GM18499 (cell line): ENCODE measurements around the gene TOM1L2.
"Not testable (repeated sequence)": the region's sequence is repeated elsewhere in the genome, so short reads cannot be mapped to it uniquely, and the experiment has no call there.

Experiments
- ATAC-seq: cut with Tn5 transposase; IDR thresholded peaks from one replicate; pipeline ENCODE4 v1.9.1; 2021; ENCODE audit warnings: moderate number of reproducible peaks; ENCODE audit not compliant: insufficient read depth, unreplicated experiment

Gene TOM1L2

GRCh38 chr17:17926840-17927449 lies 45.3 kb downstream of the TOM1L2 start:
- ATAC-seq = no peak

GRCh38 chr17:17926036-17926435 lies 46.2 kb downstream of the TOM1L2 start:
- no peak for ATAC-seq

GRCh38 chr17:17924857-17925250 lies 47.3 kb downstream of the TOM1L2 start:
- ATAC-seq = no peak

GRCh38 chr17:17924131-17924856 lies 47.9 kb downstream of the TOM1L2 start:
- ATAC-seq = no peak

GRCh38 chr17:17922070-17922614 lies 50.1 kb downstream of the TOM1L2 start:
- no peak for ATAC-seq

- ATAC-seq = no peak
Observed at GRCh38 chr17:17921192-17922069, 50.8 kb downstream of the TOM1L2 start.

- ATAC-seq = no peak
Observed at GRCh38 chr17:17919169-17920107, 52.8 kb downstream of the TOM1L2 start.

- no peak for ATAC-seq
Observed at GRCh38 chr17:17917394-17917793, 54.8 kb downstream of the TOM1L2 start.

- ATAC-seq = no peak
Observed at GRCh38 chr17:17915183-17915582, 57.0 kb downstream of the TOM1L2 start.

- no peak for ATAC-seq
Observed at GRCh38 chr17:17913695-17914332, 58.4 kb downstream of the TOM1L2 start.

- not testable (repeated sequence) for ATAC-seq
Observed at GRCh38 chr17:17912336-17912735, 59.9 kb downstream of the TOM1L2 start.

GRCh38 chr17:17911001-17911613 lies 61.1 kb downstream of the TOM1L2 start:
- ATAC-seq = no peak

GRCh38 chr17:17910060-17910459 lies 62.1 kb downstream of the TOM1L2 start:
- no peak for ATAC-seq

GRCh38 chr17:17909078-17909477 lies 63.1 kb downstream of the TOM1L2 start:
- ATAC-seq = no peak

- no peak for ATAC-seq
Observed at GRCh38 chr17:17907469-17907868, 64.7 kb downstream of the TOM1L2 start.

- ATAC-seq = no peak
Observed at GRCh38 chr17:17906418-17907215, 65.6 kb downstream of the TOM1L2 start.

GRCh38 chr17:17905036-17905320 lies 67.2 kb downstream of the TOM1L2 start:
- ATAC-seq = no peak
